Thymus (tissue), 14 donors: ENCODE data around the gene NDST3. TPM values are rescaled to one million over a fixed set of nuclear protein-coding genes. Genes with fewer than 3 reads are reported as not detected.

Source experiments
- DNase-seq, 9 donors: peaks; one replicate each; pipeline ENCODE4 v3.0.0-alpha.2; 2013; ENCODE audit warnings: low spot score in 9 of 9, low read depth in 6 of 9, missing footprints in 1 of 9
- H3K27ac ChIP-seq, 2 donors: one replicate each; pipeline ENCODE4 v1.5.1; 2013; ENCODE audit warnings: control low read depth in 1 of 2, low read depth in 1 of 2, low read length in 1 of 2, mild to moderate bottlenecking in 1 of 2, moderate library complexity in 1 of 2
- H3K27me3 ChIP-seq, 2 donors: one replicate each; pipeline ENCODE4 v1.5.1; 2013; ENCODE audit warnings: low read length in 1 of 2; ENCODE audit not compliant: control insufficient read depth in 2 of 2, insufficient read depth in 1 of 2
- H3K36me3 ChIP-seq, 2 donors: one replicate each; pipeline ENCODE4 v1.5.1; 2013; ENCODE audit warnings: low read length in 1 of 2, mild to moderate bottlenecking in 1 of 2, moderate library complexity in 1 of 2; ENCODE audit not compliant: control insufficient read depth in 2 of 2, insufficient read depth in 2 of 2
- H3K4me1 ChIP-seq, 2 donors: one replicate each; pipeline ENCODE4 v1.5.1; 2013; ENCODE audit warnings: low read length in 2 of 2; ENCODE audit not compliant: control insufficient read depth in 2 of 2, insufficient read depth in 2 of 2
- H3K4me3 ChIP-seq, 2 donors: one replicate each; pipeline ENCODE4 v1.5.1; 2013; ENCODE audit warnings: low read length in 2 of 2, control low read depth in 1 of 2, mild to moderate bottlenecking in 1 of 2
- H3K9me3 ChIP-seq, 2 donors: one replicate each; pipeline ENCODE4 v1.5.1; 2013; ENCODE audit warnings: low read length in 1 of 2, mild to moderate bottlenecking in 1 of 2; ENCODE audit not compliant: control insufficient read depth in 2 of 2, insufficient read depth in 1 of 2
- WGBS: extraction: QIAGEN DNeasy Blood & Tissue Kit; methylation state at CpG from one replicate; pipeline ENCODE4 v1.1.7; 2013; 5-methylcytosine and 5-hydroxymethylcytosine counted together
- long read RNA-seq, 10 donors: transcript quantifications; one replicate each; lab custom pipeline, GENCODE V29; 2026
- polyA plus RNA-seq: library from polyadenylated mRNA; stranded (reverse); fragments of 200-250 nt; gene quantifications from one replicate; pipeline ENCODE4 v1.2.3, GENCODE V29; 2013
- total RNA-seq: library from RNA; stranded (reverse); fragments of 120-200 nt; gene quantifications from one replicate; pipeline ENCODE4 v1.2.4, GENCODE V29; 2013
- donor health status: healthy.

The NDST3 gene
- 5.7 TPM for total RNA-seq
- 1.0 TPM for polyA plus RNA-seq
- long read RNA-seq, donor 1, result 0 reads
- long read RNA-seq, donor 2, result 0 reads
- long read RNA-seq, donor 3, result 0 reads
- long read RNA-seq, donor 4, result 0 reads
- long read RNA-seq, donor 5, partial matches to known transcripts, result 0 of 1 reads
- long read RNA-seq, donor 5, other reads (novel, unspliced or antisense), result 0 of 1 reads
- long read RNA-seq, donor 6, result 0 reads
- long read RNA-seq, donor 7, partial matches to known transcripts, result 0 of 1 reads
- long read RNA-seq, donor 7, other reads (novel, unspliced or antisense), result 0 of 1 reads
- long read RNA-seq, donor 8, partial matches to known transcripts, result 0 of 1 reads
- long read RNA-seq, donor 8, other reads (novel, unspliced or antisense), result 0 of 1 reads
- long read RNA-seq, donor 9, result 0 reads
- long read RNA-seq, donor 10, result 0 reads

- Histone ChIP-seq H3K36me3 (no peaks in the 10 kb centered on the region), H3K4me3 (peak within 1 kb of the TSS; percentile 53 to 65), H3K27ac (peak within 1 kb of the TSS in 1 of 2 donors; percentile 48), H3K9me3 (no peaks in the 10 kb centered on the region), H3K27me3 (peaks cover 0 to 19% of the 10 kb centered on the region in 2 donors), H3K4me1 (peaks cover 0 to 8% of the 10 kb centered on the region in 2 donors)
- peak; percentile 34 to 86 (median 51) for DNase-seq
- WGBS, result 8% methylated on average over 11 of the region's 11 CpGs
These were observed at the start of gene NDST3 for GRCh38 chr4:118034053-118034785. Gene NDST3 (plus strand): TSS chr4:118034486. CDS start chr4:118053911, 19,425 bp downstream.

GRCh38 chr4:117986321-117986720 lies 48.0 kb upstream of the NDST3 start:
- Histone ChIP-seq H3K27ac (no peak overlapping the region), H3K4me3 (no peak overlapping the region), H3K27me3 (no peaks in the 10 kb centered on the region), H3K4me1 (peaks cover 6 to 26% of the 10 kb centered on the region in 2 donors), H3K36me3 (no peaks in the 10 kb centered on the region), H3K9me3 (no peaks in the 10 kb centered on the region)
- 55% methylated on average over 2 of the region's 2 CpGs for WGBS
- peak in 3 of 9 donors; percentile 16 to 64 (median 22) for DNase-seq

- Histone ChIP-seq H3K9me3 (no peaks in the 10 kb centered on the region), H3K4me1 (peaks cover 6 to 26% of the 10 kb centered on the region in 2 donors), H3K27ac (no peak overlapping the region), H3K27me3 (no peaks in the 10 kb centered on the region), H3K36me3 (no peaks in the 10 kb centered on the region), H3K4me3 (no peak overlapping the region)
- no peak for DNase-seq
- 24% methylated on average over 1 of the region's 1 CpG for WGBS
These were observed 46.8 kb upstream of the NDST3 start for GRCh38 chr4:117987464-117987863.

GRCh38 chr4:117996891-117997290 lies 37.4 kb upstream of the NDST3 start:
- WGBS, result 97% methylated on average over 2 of the region's 2 CpGs
- H3K9me3 ChIP-seq, result no peaks in the 10 kb centered on the region
- no peak for DNase-seq
- no peak overlapping the region for H3K27ac ChIP-seq
- H3K36me3 ChIP-seq, result no peaks in the 10 kb centered on the region
- H3K4me1 ChIP-seq, result no peaks in the 10 kb centered on the region
- no peak overlapping the region for H3K4me3 ChIP-seq
- H3K27me3 ChIP-seq, result no peaks in the 10 kb centered on the region

GRCh38 chr4:118004088-118004487 lies 30.2 kb upstream of the NDST3 start:
- no peak for DNase-seq
- Histone ChIP-seq H3K4me1 (no peaks in the 10 kb centered on the region), H3K27ac (no peak overlapping the region), H3K4me3 (no peak overlapping the region), H3K27me3 (no peaks in the 10 kb centered on the region), H3K36me3 (no peaks in the 10 kb centered on the region), H3K9me3 (no peaks in the 10 kb centered on the region)
- 94% methylated on average over 2 of the region's 2 CpGs for WGBS

- no peak for DNase-seq
- no peaks in the 10 kb centered on the region for H3K36me3 ChIP-seq
- no peak overlapping the region for H3K27ac ChIP-seq
- no peak overlapping the region for H3K4me3 ChIP-seq
- H3K4me1 ChIP-seq, result no peaks in the 10 kb centered on the region
- 98% methylated on average over 3 of the region's 3 CpGs for WGBS
- no peaks in the 10 kb centered on the region for H3K9me3 ChIP-seq
- no peaks in the 10 kb centered on the region for H3K27me3 ChIP-seq
These were observed 28.4 kb upstream of the NDST3 start for GRCh38 chr4:118005883-118006282.

GRCh38 chr4:118012142-118012541 lies 22.1 kb upstream of the NDST3 start:
- Histone ChIP-seq H3K4me3 (no peak overlapping the region), H3K9me3 (no peaks in the 10 kb centered on the region), H3K36me3 (no peaks in the 10 kb centered on the region), H3K27ac (no peak overlapping the region), H3K27me3 (no peaks in the 10 kb centered on the region), H3K4me1 (no peaks in the 10 kb centered on the region)
- WGBS, result 95% methylated on average over 2 of the region's 2 CpGs
- no peak for DNase-seq

- 97% methylated on average over 3 of the region's 3 CpGs for WGBS
- H3K4me3 ChIP-seq, result no peak overlapping the region
- H3K36me3 ChIP-seq, result no peaks in the 10 kb centered on the region
- no peaks in the 10 kb centered on the region for H3K27me3 ChIP-seq
- no peaks in the 10 kb centered on the region for H3K9me3 ChIP-seq
- H3K4me1 ChIP-seq, result no peaks in the 10 kb centered on the region
- DNase-seq, result no peak
- H3K27ac ChIP-seq, result no peak overlapping the region
These were observed 19.5 kb upstream of the NDST3 start for GRCh38 chr4:118014831-118015230.

GRCh38 chr4:118018381-118019145 lies 15.7 kb upstream of the NDST3 start:
- no peaks in the 10 kb centered on the region for H3K4me1 ChIP-seq
- H3K27ac ChIP-seq, result no peak overlapping the region
- H3K4me3 ChIP-seq, result no peak overlapping the region
- no peaks in the 10 kb centered on the region for H3K36me3 ChIP-seq
- H3K9me3 ChIP-seq, result no peaks in the 10 kb centered on the region
- no peak for DNase-seq
- H3K27me3 ChIP-seq, result no peaks in the 10 kb centered on the region
